IMR-90 (cell line): ENCODE results near the gene ST6GALNAC3. TPM values are rescaled to one million over a fixed set of nuclear protein-coding genes. Genes with fewer than 3 reads are reported as not detected.

Source experiments
- ATAC-seq: fragments of 200-7000 bp; cut with Tn5 transposase; 2 replicates; pipeline ENCODE4 v1.9.1; 2020; ENCODE audit warnings: low read depth, mild to moderate bottlenecking, moderate library complexity
- BruUV-seq: library from RNA; stranded (reverse); fragments of 400-500 nt; replicated peaks from 2 replicates; lab custom pipeline; 2021; lab: Mats Ljungman, UMichigan
- CTCF ChIA-PET: fragments of 300-600 bp; formaldehyde crosslinking; extraction: SDS; loops from one replicate; lab custom pipeline; 2021; ENCODE audit warnings: antibody characterized with exemption; lab: Yijun Ruan, JAX
- POLR2A ChIA-PET: fragments of 300-600 bp; sonication (Branson Sonifier 250); formaldehyde crosslinking; loops from one replicate; lab custom pipeline; 2022; ENCODE audit warnings: antibody characterized with exemption; ENCODE audit not compliant: unreplicated experiment; lab: Charles Lee
- DNase-seq: peaks from one replicate; pipeline ENCODE4 v3.0.0; 2013
- H2AFZ ChIP-seq: replicated peaks from 2 replicates; pipeline ENCODE3; 2013; ENCODE audit warnings: low read length, mild to moderate bottlenecking; ENCODE audit not compliant: poor library complexity
- H2AK5ac ChIP-seq: 2 replicates; pipeline ENCODE4 v1.6.1; 2013; ENCODE audit warnings: low read depth, low read length, inconsistent platforms
- H2AK9ac ChIP-seq: replicated peaks from 2 replicates; pipeline ENCODE3; 2013; ENCODE audit warnings: mild to moderate bottlenecking, low read depth, low read length, moderate library complexity; ENCODE audit not compliant: poor library complexity
- H2BK120ac ChIP-seq: 2 replicates; pipeline ENCODE4 v1.6.1; 2013; ENCODE audit warnings: low read depth, low read length, inconsistent platforms
- H2BK15ac ChIP-seq: 3 replicates; pipeline ENCODE4 v1.6.1; 2013; ENCODE audit warnings: low read depth, low read length, inconsistent platforms
- H2BK20ac ChIP-seq: 2 replicates; pipeline ENCODE4 v1.6.1; 2013; ENCODE audit warnings: low read depth, mild to moderate bottlenecking, inconsistent platforms, low read length, moderate library complexity
- H2BK5ac ChIP-seq: 2 replicates; pipeline ENCODE4 v1.6.1; 2013; ENCODE audit warnings: mild to moderate bottlenecking, low read depth, low read length, inconsistent platforms; ENCODE audit not compliant: poor library complexity, severe bottlenecking
- H3K14ac ChIP-seq: replicated peaks from 2 replicates; pipeline ENCODE4 v1.6.1; 2013; ENCODE audit warnings: low read depth, low read length, inconsistent platforms
- H3K18ac ChIP-seq: 2 replicates; pipeline ENCODE4 v1.6.1; 2013; ENCODE audit warnings: low read depth, low read length, control low read depth
- H3K23ac ChIP-seq: 2 replicates; pipeline ENCODE4 v1.6.1; 2013; ENCODE audit warnings: low read depth, low read length, inconsistent platforms
- H3K27ac ChIP-seq: 2 replicates; pipeline ENCODE4 v1.5.1; 2013; ENCODE audit warnings: mild to moderate bottlenecking, control low read depth, low read length; ENCODE audit not compliant: insufficient read depth
- H3K27me3 ChIP-seq: 2 replicates; pipeline ENCODE4 v1.6.1; 2013; ENCODE audit warnings: low read length; ENCODE audit not compliant: control insufficient read depth, insufficient read depth
- H3K36me3 ChIP-seq: 2 replicates; pipeline ENCODE4 v1.6.1; 2013; ENCODE audit warnings: low read length, mixed read lengths; ENCODE audit not compliant: control insufficient read depth, insufficient read depth
- H3K4ac ChIP-seq: 2 replicates; pipeline ENCODE4 v1.6.1; 2013; ENCODE audit warnings: low read depth, low read length, inconsistent platforms
- H3K4me1 ChIP-seq: 2 replicates; pipeline ENCODE4 v1.6.1; 2013; ENCODE audit warnings: low read length, mixed read lengths; ENCODE audit not compliant: control insufficient read depth, insufficient read depth
- H3K4me2 ChIP-seq: 2 replicates; pipeline ENCODE4 v1.6.1; 2013; ENCODE audit warnings: low read depth, mild to moderate bottlenecking, control low read depth, low read length, moderate library complexity
- H3K4me3 ChIP-seq: 2 replicates; pipeline ENCODE4 v1.5.1; 2013; ENCODE audit warnings: low read depth, mild to moderate bottlenecking, control low read depth, low read length, moderate library complexity; ENCODE audit not compliant: insufficient read depth
- H3K56ac ChIP-seq: 2 replicates; pipeline ENCODE4 v1.6.1; 2013; ENCODE audit warnings: low read length, inconsistent platforms; ENCODE audit not compliant: insufficient read depth; ENCODE audit errors: extremely low read depth
- H3K79me1 ChIP-seq, 2 experiments: 2 replicates each; pipeline ENCODE4 v1.6.1; 2013; ENCODE audit warnings: low read length in 2 of 2, inconsistent platforms in 1 of 2, low read depth in 1 of 2
- H3K9ac ChIP-seq: 2 replicates; pipeline ENCODE4 v1.6.1; 2013; ENCODE audit warnings: low read depth, low read length, control low read depth
- H3K9me1 ChIP-seq: 2 replicates; pipeline ENCODE4 v1.6.1; 2013; ENCODE audit warnings: low read length, inconsistent platforms; ENCODE audit not compliant: insufficient read depth
- H3K9me3 ChIP-seq: 2 replicates; pipeline ENCODE4 v1.6.1; 2013; ENCODE audit warnings: low read length; ENCODE audit not compliant: control insufficient read depth, insufficient read depth
- H4K20me1 ChIP-seq: 2 replicates; pipeline ENCODE4 v1.6.1; 2013; ENCODE audit warnings: low read length, inconsistent platforms; ENCODE audit not compliant: insufficient read depth
- H4K5ac ChIP-seq: 2 replicates; pipeline ENCODE4 v1.6.1; 2013; ENCODE audit warnings: mild to moderate bottlenecking, low read depth, low read length, control low read depth
- H4K8ac ChIP-seq, 2 experiments: 2 replicates each; pipeline ENCODE4 v1.6.1; 2013; ENCODE audit warnings: low read depth in 2 of 2, low read length in 2 of 2, control low read depth in 1 of 2, inconsistent platforms in 1 of 2
- H4K91ac ChIP-seq: 2 replicates; pipeline ENCODE4 v1.6.1; 2013; ENCODE audit warnings: low read depth, low read length, inconsistent platforms; ENCODE audit not compliant: insufficient read depth
- MXI1 ChIP-seq: IDR thresholded peaks from 2 replicates; pipeline ENCODE4 v1.6.1; 2012; ENCODE audit warnings: low read depth, mild to moderate bottlenecking, low read length, moderate library complexity, borderline replicate concordance
- WGBS, 2 experiments: methylation state at CpG; one replicate each; pipeline versions ENCODE4 v1.1.5 to v1.1.7; 2013; ENCODE audit warnings: missing lambda C conversion rate in 2 of 2; ENCODE audit not compliant: insufficient read length in 1 of 2; ENCODE audit errors: extremely low coverage in 2 of 2; 5-methylcytosine and 5-hydroxymethylcytosine counted together
- dilution Hi-C: fragments of 300-500 bp; cut with HindIII; formaldehyde crosslinking; loops from one replicate; pipeline ENCODE4 v1.14.3; 2018; ENCODE audit warnings: low sequenced_read_pairs; ENCODE audit not compliant: unreplicated experiment
- in situ Hi-C: fragments of 300-500 bp; cut with MboI; formaldehyde crosslinking; loops from 3 replicates; pipeline ENCODE4 v1.14.3; 2019; ENCODE audit warnings: low sequenced_read_pairs, inconsistent platforms, mixed read lengths
- intact Hi-C: fragments of 100-400 bp; cut with micrococcal nuclease; formaldehyde crosslinking; loops from 2 replicates; pipeline ENCODE4 v1.10.0; 2022
- polyA plus RNA-seq, 3 experiments: library from polyadenylated mRNA; depleted of rRNA; stranded (reverse); fragments of >200 nt; gene quantifications; 2 replicates each; pipeline ENCODE4 v1.2.3, GENCODE V29; 2012; ENCODE audit warnings: low replicate concordance in 1 of 3
- total RNA-seq: library from RNA; depleted of rRNA; stranded (reverse); fragments of >200 nt; gene quantifications from 2 replicates; pipeline ENCODE4 v1.2.3, GENCODE V29; 2012

Gene ST6GALNAC3
- total and polyA plus RNA-seq, 2 of the 4 experiments (the other 2 are of a cell fraction): 0.65 to 1.3 TPM

DNA sequence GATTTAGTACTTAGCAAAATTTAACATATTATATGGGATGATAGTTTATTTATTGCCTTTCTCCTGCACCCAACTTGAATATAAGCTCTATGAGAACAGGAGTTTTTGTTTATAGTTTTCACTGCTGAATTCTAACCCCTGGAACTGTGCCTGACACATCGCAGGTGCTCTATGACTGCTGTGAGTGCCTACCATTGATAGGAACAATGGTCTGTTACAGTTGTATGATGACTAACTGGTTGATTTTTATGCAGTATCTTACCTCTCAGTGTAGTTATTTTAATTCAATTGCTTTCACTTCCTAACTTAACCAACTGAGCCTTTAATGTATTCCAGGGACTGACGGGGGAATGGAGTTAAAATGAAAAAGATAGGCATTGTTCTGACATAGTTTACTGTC, 336.0 kb downstream of the ST6GALNAC3 start:
- POLR2A ChIA-PET: no interaction called here
- H3K4me2 ChIP-seq: no peak overlapping the region
- no peak overlapping the region for H3K4me3 ChIP-seq
- in situ Hi-C loops: no loop called here
- no peak overlapping the region for H4K8ac ChIP-seq
- no TSS peak for BruUV-seq
- WGBS, 2 experiments: no CpG with 5 or more reads among the region's 2 CpGs
- no peaks in the 10 kb centered on the region for H3K4me1 ChIP-seq
- H3K9me3 ChIP-seq: no peaks in the 10 kb centered on the region
- H3K4ac ChIP-seq: no peak overlapping the region
- intact Hi-C loops: no loop called here
- no peak overlapping the region for H2AK5ac ChIP-seq
- no peak overlapping the region for H4K5ac ChIP-seq
- no peak overlapping the region for H4K91ac ChIP-seq
- H2BK15ac ChIP-seq: no peak overlapping the region
- no peak overlapping the region for H2BK20ac ChIP-seq
- no peaks in the 10 kb centered on the region for H3K27me3 ChIP-seq
- no peaks in the 10 kb centered on the region for H3K9me1 ChIP-seq
- H3K36me3 ChIP-seq: no peaks in the 10 kb centered on the region
- H2BK5ac ChIP-seq: no peak overlapping the region
- no peak for TF ChIP-seq MXI1
- no peak for ATAC-seq
- no peak overlapping the region for H2BK120ac ChIP-seq
- no peak overlapping the region for H3K56ac ChIP-seq
- no peak for DNase-seq
- H3K27ac ChIP-seq: no peak overlapping the region
- no peaks in the 10 kb centered on the region for H3K79me1 ChIP-seq
- H3K18ac ChIP-seq: no peak overlapping the region
- dilution Hi-C loops: no loop called here
- no peak overlapping the region for H2AK9ac ChIP-seq
- no peak overlapping the region for H3K14ac ChIP-seq
- no peak overlapping the region for H3K23ac ChIP-seq
- no peak overlapping the region for H2AFZ ChIP-seq
- CTCF ChIA-PET: no interaction called here
- H4K20me1 ChIP-seq: no peaks in the 10 kb centered on the region
- H3K9ac ChIP-seq: no peak overlapping the region
